ENCODE data around the gene MGAM2. TPM values are rescaled to one million over a fixed set of nuclear protein-coding genes. Genes with fewer than 3 reads are reported as not detected.

Gene MGAM2
- total and polyA plus RNA-seq, 2 donors (not counting 1 experiment from before 2014, with no cell fraction given): not detected

DNA sequence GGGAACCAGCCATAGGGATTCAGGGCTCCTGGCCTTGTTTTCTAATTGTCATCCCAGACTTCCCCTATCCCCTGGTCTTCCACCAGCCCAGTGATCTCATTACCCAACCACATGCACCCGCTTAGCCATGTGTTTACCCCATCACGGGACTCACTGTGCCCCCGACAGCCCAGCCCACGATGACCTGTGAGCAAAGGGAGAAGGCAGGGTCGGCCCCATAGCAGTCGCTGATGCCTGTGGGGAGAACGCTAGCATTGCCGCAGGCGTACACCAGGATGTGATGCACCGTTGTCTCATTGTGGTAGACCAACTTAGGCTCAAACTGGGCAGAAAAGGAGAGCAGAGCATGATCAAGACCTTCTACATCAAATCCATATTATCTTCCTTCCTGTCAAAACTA, 132.3 kb downstream of the MGAM2 start:
- no peak overlapping the region for H3K4me3 ChIP-seq (ENCODE audit: control extremely low read depth in 1 of 5, extremely low read depth in 1 of 5, insufficient read depth in 1 of 5, low read depth in 2 of 5, low read length in 4 of 5)
- H3K9ac ChIP-seq (ENCODE audit: low read length): no peak overlapping the region
- H3K36me3 ChIP-seq (replicated peaks in 1 of 2; ENCODE audit: control extremely low read depth in 1 of 2, control insufficient read depth in 1 of 2, extremely low read depth in 1 of 2, insufficient read depth in 2 of 2, low read length in 1 of 2): no peaks in the 10 kb centered on the region
- H3K4me1 ChIP-seq (ENCODE audit: control insufficient read depth in 2 of 2, insufficient read depth in 2 of 2, low read length in 2 of 2): no peaks in the 10 kb centered on the region
- no peak overlapping the region for H3K4me2 ChIP-seq (replicated peaks; ENCODE audit: low read depth, low read length, poor library complexity, severe bottlenecking)
- TF ChIP-seq EZH2 (IDR thresholded peaks at IDR 0.05; ENCODE audit: borderline replicate concordance, insufficient read depth, low read depth, low read length, poor library complexity, severe bottlenecking): no peak
- TF ChIP-seq, protein P1, sequence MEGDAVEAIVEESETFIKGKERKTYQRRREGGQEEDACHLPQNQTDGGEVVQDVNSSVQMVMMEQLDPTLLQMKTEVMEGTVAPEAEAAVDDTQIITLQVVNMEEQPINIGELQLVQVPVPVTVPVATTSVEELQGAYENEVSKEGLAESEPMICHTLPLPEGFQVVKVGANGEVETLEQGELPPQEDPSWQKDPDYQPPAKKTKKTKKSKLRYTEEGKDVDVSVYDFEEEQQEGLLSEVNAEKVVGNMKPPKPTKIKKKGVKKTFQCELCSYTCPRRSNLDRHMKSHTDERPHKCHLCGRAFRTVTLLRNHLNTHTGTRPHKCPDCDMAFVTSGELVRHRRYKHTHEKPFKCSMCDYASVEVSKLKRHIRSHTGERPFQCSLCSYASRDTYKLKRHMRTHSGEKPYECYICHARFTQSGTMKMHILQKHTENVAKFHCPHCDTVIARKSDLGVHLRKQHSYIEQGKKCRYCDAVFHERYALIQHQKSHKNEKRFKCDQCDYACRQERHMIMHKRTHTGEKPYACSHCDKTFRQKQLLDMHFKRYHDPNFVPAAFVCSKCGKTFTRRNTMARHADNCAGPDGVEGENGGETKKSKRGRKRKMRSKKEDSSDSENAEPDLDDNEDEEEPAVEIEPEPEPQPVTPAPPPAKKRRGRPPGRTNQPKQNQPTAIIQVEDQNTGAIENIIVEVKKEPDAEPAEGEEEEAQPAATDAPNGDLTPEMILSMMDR (IDR thresholded peaks at IDR 0.05): no peak
- intact Hi-C loops (cut with micrococcal nuclease): no loop called here
- H3K27me3 ChIP-seq (replicated peaks in 1 of 4; ENCODE audit: control extremely low read depth in 1 of 4, control insufficient read depth in 3 of 4, insufficient read depth in 4 of 4, low read length in 3 of 4): no peaks in the 10 kb centered on the region
- H3K4me1 Mint-ChIP-seq: no peaks in the 10 kb centered on the region
- H3K9me3 ChIP-seq (ENCODE audit: control extremely low read depth in 1 of 3, control insufficient read depth in 2 of 3, insufficient read depth in 1 of 3, low read length in 2 of 3): peaks cover 0 to 4% (median 0%) of the 10 kb centered on the region in 3 donors
- no peak overlapping the region for H2AFZ ChIP-seq (ENCODE audit: insufficient read depth, low read depth, low read length, poor library complexity, severe bottlenecking)
- no peaks in the 10 kb centered on the region for H3K9me3 Mint-ChIP-seq (ENCODE audit: insufficient read depth)
- peaks cover 3% of the 10 kb centered on the region for H3K27me3 Mint-ChIP-seq
- no peak overlapping the region for H3K4me3 Mint-ChIP-seq
- WGBS (ENCODE audit: insufficient coverage): 82% methylated on average over 9 of the region's 10 CpGs
- no peak overlapping the region for H3K27ac Mint-ChIP-seq
- H3K27ac ChIP-seq (ENCODE audit: low read length in 2 of 2): no peak overlapping the region
- H3K79me2 ChIP-seq (ENCODE audit: control insufficient read depth, insufficient read depth, low read length): no peaks in the 10 kb centered on the region
- ChIA-PET CTCF (no interaction called here), POLR2A (no interaction called here)
- DNase-seq (no peak), ATAC-seq (ENCODE audit: low read depth) (no peak)
- no peaks in the 10 kb centered on the region for H4K20me1 ChIP-seq (ENCODE audit: control insufficient read depth, insufficient read depth, low read length, poor library complexity, severe bottlenecking)

DNA sequence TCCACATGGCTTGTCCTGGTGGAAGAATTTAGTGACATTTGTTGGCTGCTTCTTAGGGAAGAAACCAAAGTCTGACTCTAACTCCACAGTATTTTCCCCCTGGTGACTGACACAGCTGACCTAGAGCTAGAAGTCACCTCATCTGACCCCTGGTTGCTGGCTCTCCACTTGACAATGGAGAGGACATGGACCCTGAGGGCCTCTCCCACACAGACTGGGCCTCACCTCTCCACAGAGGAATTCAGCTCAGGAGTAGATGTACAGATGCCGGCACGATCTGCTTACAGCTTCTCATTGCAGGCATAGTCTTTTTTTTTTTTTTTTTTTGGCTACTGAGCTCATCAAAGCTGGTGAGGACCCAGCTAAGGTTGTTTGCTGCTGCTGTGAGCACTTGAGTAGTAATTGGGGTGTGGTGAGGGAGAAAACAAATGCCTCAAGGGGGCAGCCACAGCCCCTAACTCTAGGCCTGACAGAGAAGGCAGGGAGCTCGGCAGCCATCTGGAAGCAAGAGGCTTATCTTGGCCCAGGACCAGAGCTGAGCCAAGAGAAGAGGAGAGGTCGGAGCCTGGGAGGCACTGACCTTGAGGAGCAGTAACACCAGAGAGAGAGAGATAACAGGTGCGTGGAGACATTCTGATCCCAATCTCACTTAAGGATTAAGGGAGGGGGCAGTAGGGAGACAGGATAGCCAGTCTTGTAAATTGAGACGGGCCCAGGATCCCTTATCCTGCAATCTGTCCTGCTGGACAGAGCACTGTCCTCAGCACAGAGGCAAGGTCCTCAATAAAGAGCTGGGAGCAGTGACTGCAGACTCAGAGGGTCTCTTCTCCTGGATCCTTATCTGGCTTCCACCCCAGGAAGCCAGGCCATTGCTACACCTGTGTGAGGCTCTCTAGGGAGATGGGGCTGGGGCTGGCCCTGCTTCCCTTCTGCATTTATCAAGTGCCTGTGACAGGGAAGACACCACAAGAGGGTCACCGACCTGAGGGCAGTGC, 136.9 kb downstream of the MGAM2 start:
- no peak overlapping the region for H2AFZ ChIP-seq (ENCODE audit: insufficient read depth, low read depth, low read length, poor library complexity, severe bottlenecking)
- ChIA-PET POLR2A (no interaction called here), CTCF (no interaction called here)
- DNase-seq (no peak), ATAC-seq (ENCODE audit: low read depth) (no peak)
- intact Hi-C loops (cut with micrococcal nuclease): no loop called here
- Mint-ChIP-seq H3K4me3 (no peak overlapping the region), H3K4me1 (no peaks in the 10 kb centered on the region), H3K9me3 (ENCODE audit: insufficient read depth) (no peaks in the 10 kb centered on the region), H3K27ac (no peak overlapping the region), H3K27me3 (peaks cover 3% of the 10 kb centered on the region)
- no peak overlapping the region for H3K4me2 ChIP-seq (replicated peaks; ENCODE audit: low read depth, low read length, poor library complexity, severe bottlenecking)
- H3K27me3 ChIP-seq (replicated peaks in 1 of 4; ENCODE audit: control extremely low read depth in 1 of 4, control insufficient read depth in 3 of 4, insufficient read depth in 4 of 4, low read length in 3 of 4): no peaks in the 10 kb centered on the region
- no peaks in the 10 kb centered on the region for H3K4me1 ChIP-seq (ENCODE audit: control insufficient read depth in 2 of 2, insufficient read depth in 2 of 2, low read length in 2 of 2)
- 63% methylated on average over 7 of the region's 7 CpGs for WGBS (ENCODE audit: insufficient coverage)
- H3K27ac ChIP-seq (ENCODE audit: low read length in 2 of 2): no peak overlapping the region
- H4K20me1 ChIP-seq (ENCODE audit: control insufficient read depth, insufficient read depth, low read length, poor library complexity, severe bottlenecking): no peaks in the 10 kb centered on the region
- no peak overlapping the region for H3K4me3 ChIP-seq (ENCODE audit: control extremely low read depth in 1 of 5, extremely low read depth in 1 of 5, insufficient read depth in 1 of 5, low read depth in 2 of 5, low read length in 4 of 5)
- no peak overlapping the region for H3K9ac ChIP-seq (ENCODE audit: low read length)
- no peak for TF ChIP-seq EZH2 (IDR thresholded peaks at IDR 0.05; ENCODE audit: borderline replicate concordance, insufficient read depth, low read depth, low read length, poor library complexity, severe bottlenecking)
- TF ChIP-seq, protein P1 (IDR thresholded peaks at IDR 0.05): no peak
- H3K79me2 ChIP-seq (ENCODE audit: control insufficient read depth, insufficient read depth, low read length): no peaks in the 10 kb centered on the region
- H3K9me3 ChIP-seq (ENCODE audit: control extremely low read depth in 1 of 3, control insufficient read depth in 2 of 3, insufficient read depth in 1 of 3, low read length in 2 of 3): peaks cover 0 to 4% (median 0%) of the 10 kb centered on the region in 3 donors
- no peaks in the 10 kb centered on the region for H3K36me3 ChIP-seq (replicated peaks in 1 of 2; ENCODE audit: control extremely low read depth in 1 of 2, control insufficient read depth in 1 of 2, extremely low read depth in 1 of 2, insufficient read depth in 2 of 2, low read length in 1 of 2)
